GM21576 (cell line): Measurements from ENCODE around the gene BOK.

Experiments used
- ATAC-seq: cut with Tn5 transposase; IDR thresholded peaks from one replicate; pipeline ENCODE4 v1.9.1; 2021; ENCODE audit warnings: mild to moderate bottlenecking, moderate library complexity; ENCODE audit not compliant: unreplicated experiment

The BOK gene

DNA sequence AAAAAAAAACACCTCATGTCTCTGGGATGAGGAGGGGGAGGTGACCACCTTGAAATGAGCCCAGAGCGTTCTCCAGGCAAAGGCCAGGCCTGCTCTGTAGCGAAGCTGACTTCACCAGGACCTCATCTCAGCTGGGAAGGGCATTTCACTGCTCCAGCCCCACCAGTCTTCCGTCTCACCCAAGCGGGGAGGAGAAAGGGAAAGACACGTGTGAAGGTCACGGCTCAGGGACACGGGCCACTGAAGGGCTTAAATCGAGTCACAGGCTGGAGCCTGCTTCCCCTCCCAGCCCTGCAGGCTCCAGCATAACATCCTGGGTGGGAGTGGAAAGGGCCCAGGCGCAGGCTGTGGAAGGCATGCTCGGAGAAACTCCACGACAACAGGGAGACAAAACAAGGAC is 60.3 kb downstream of the BOK start:
- no peak for ATAC-seq

DNA sequence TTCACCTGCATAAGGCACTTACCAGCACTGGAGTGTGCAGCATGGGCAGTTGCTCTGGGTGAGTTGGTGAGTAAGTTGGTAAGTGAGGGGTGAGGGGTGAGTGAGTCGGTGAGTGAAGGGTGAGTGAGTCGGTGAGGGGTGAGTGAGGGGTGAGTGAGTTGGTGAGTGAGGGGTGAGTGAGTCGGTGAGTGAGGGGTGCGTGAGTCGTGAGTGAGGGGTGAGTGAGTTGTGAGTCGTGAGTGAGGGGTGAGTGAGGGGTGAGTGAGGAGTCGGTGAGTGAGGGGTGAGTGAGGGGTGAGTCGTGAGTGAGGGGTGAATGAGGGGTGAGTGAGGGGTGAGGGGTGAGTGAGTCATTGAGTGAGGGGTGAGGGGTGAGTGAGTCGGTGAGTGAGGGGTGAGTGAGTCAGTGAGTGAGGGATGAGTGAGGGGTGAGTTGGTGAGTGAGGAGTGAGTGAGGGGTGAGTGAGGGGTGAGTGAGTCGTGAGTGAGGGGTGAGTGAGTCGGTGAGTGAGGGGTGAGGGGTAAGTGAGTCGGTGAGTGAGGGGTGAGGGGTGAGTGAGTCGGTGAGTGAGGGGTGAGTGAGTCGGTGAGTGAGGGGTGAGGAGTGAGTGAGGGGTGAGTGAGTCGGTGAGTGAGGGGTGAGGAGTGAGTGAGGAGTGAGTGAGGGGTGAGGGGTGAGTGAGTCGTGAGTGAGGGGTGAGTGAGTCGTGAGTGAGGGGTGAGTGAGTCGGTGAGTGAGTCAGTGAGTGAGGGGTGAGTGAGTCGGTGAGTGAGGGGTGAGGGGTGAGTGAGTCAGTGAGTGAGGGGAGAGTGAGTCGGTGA is 61.3 kb downstream of the BOK start:
- no peak for ATAC-seq

DNA sequence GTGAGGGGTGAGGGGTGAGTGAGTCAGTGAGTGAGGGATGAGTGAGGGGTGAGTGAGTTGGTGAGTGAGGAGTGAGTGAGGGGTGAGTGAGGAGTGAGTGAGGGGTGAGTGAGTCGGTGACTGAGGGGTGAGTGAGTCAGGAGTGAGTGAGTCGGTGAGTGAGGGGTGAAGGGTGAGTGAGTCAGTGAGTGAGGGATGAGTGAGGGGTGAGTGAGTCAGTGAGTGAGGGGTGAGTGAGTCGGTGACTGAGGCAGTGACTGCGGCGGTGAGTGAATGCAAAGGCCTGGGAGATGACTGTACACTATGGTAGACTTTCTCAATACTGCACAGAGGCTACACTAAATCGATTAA is 61.8 kb downstream of the BOK start:
- ATAC-seq = no peak
